ENCODE results near the gene ZNF653. TPM values are rescaled to one million over a fixed set of nuclear protein-coding genes. Genes with fewer than 3 reads are reported as not detected.
"Not testable (repeated sequence)": the region's sequence is repeated elsewhere in the genome, so short reads cannot be mapped to it uniquely, and the experiment has no call there.

The ZNF653 gene
- polyA plus RNA-seq, 1 experiment, result 4.6 TPM

GRCh38 chr19:11457115-11457514 lies 48.5 kb downstream of the ZNF653 start:
- CTCF ChIA-PET, result interaction anchor here (2.3 kb wide), 1 partner anchor 26 kb away, joined by 8 read pairs; no protein-coding TSS in a partner anchor
- no peak for TF ChIP-seq CTCF (IDR thresholded peaks at IDR 0.05; ENCODE audit: insufficient read depth, low read depth, low read length)
- POLR2A ChIA-PET, result no interaction called here
- H3K27me3 ChIP-seq (ENCODE audit: control insufficient read depth, insufficient read depth, low read length), result no peaks in the 10 kb centered on the region
- no peak for DNase-seq (ENCODE audit: low read depth)
- H3K4me3 ChIP-seq (ENCODE audit: low read depth, low read length), result no peak overlapping the region
- no peaks in the 10 kb centered on the region for H3K36me3 ChIP-seq (ENCODE audit: control insufficient read depth, insufficient read depth, low read length)

- Histone ChIP-seq H3K36me3 (ENCODE audit: control insufficient read depth, insufficient read depth, low read length) (no peaks in the 10 kb centered on the region), H3K4me3 (ENCODE audit: low read depth, low read length) (no peak overlapping the region), H3K27me3 (ENCODE audit: control insufficient read depth, insufficient read depth, low read length) (no peaks in the 10 kb centered on the region)
- no peak for TF ChIP-seq CTCF (IDR thresholded peaks at IDR 0.05; ENCODE audit: insufficient read depth, low read depth, low read length)
- no peak for DNase-seq (ENCODE audit: low read depth)
- ChIA-PET POLR2A (no interaction called here), CTCF (interaction anchor here (2.3 kb wide), 1 partner anchor 26 kb away, joined by 8 read pairs; no protein-coding TSS in a partner anchor)
Observed at GRCh38 chr19:11456659-11457058, 49.0 kb downstream of the ZNF653 start.

GRCh38 chr19:11455233-11455554 lies 50.4 kb downstream of the ZNF653 start:
- POLR2A ChIA-PET; DNase-seq (ENCODE audit: low read depth); H3K27me3 ChIP-seq (ENCODE audit: control insufficient read depth, insufficient read depth, low read length); H3K36me3 ChIP-seq (ENCODE audit: control insufficient read depth, insufficient read depth, low read length); H3K4me3 ChIP-seq (ENCODE audit: low read depth, low read length): not testable (repeated sequence)
- CTCF ChIA-PET, result interaction anchor here (1.0 to 1.1 kb wide), 2 partner anchors 9 to 27 kb away, joined by 3 read pairs; no protein-coding TSS in a partner anchor

GRCh38 chr19:11453468-11454341 lies 51.9 kb downstream of the ZNF653 start:
- DNase-seq (ENCODE audit: low read depth), result no peak
- H3K4me3 ChIP-seq (ENCODE audit: low read depth, low read length), result no peak overlapping the region
- H3K36me3 ChIP-seq (ENCODE audit: control insufficient read depth, insufficient read depth, low read length), result peaks cover 5% of the 10 kb centered on the region
- ChIA-PET POLR2A (no interaction called here), CTCF (no interaction called here)
- peak; percentile 46 for TF ChIP-seq CTCF (IDR thresholded peaks at IDR 0.05; ENCODE audit: insufficient read depth, low read depth, low read length)
- no peaks in the 10 kb centered on the region for H3K27me3 ChIP-seq (ENCODE audit: control insufficient read depth, insufficient read depth, low read length)

GRCh38 chr19:11452620-11453310 lies 52.9 kb downstream of the ZNF653 start:
- no peaks in the 10 kb centered on the region for H3K27me3 ChIP-seq (ENCODE audit: control insufficient read depth, insufficient read depth, low read length)
- no peak overlapping the region for H3K4me3 ChIP-seq (ENCODE audit: low read depth, low read length)
- no peak for DNase-seq (ENCODE audit: low read depth)
- TF ChIP-seq CTCF (IDR thresholded peaks at IDR 0.05; ENCODE audit: insufficient read depth, low read depth, low read length), result 0 out of 2 replicates have a peak, but pooled peaks have one; percentile 14
- ChIA-PET POLR2A (no interaction called here), CTCF (interaction anchor here (0.6 to 1.4 kb wide), 5 partner anchors 15 to 159 kb away, joined by 3 to 5 read pairs (median 3); partner anchors contain the start of gene PRKCSH)
- H3K36me3 ChIP-seq (ENCODE audit: control insufficient read depth, insufficient read depth, low read length), result peaks cover 10% of the 10 kb centered on the region
